Uterus (tissue), 4 donors: ENCODE measurements around the gene TMEM201. TPM values are rescaled to one million over a fixed set of nuclear protein-coding genes. Genes with fewer than 3 reads are reported as not detected.
"Not testable (repeated sequence)": the region's sequence is repeated elsewhere in the genome, so short reads cannot be mapped to it uniquely, and the experiment has no call there.

ENCODE experiments used
- DNase-seq, 2 donors: peaks; one replicate each; pipeline ENCODE4 v3.0.0-alpha.2; 2019 to 2020
- H3K27ac ChIP-seq, 2 donors: fragments of 200-600 bp; sonication (generic); 1 replicate in 1 of 2; 2 replicates in 1 of 2; pipeline ENCODE4 v1.5.1; 2016 to 2018
- H3K27me3 ChIP-seq, 2 donors: fragments of 200-600 bp; sonication (generic); one replicate each; pipeline ENCODE4 v1.5.1; 2018 to 2019; ENCODE audit warnings: control low read depth in 1 of 2
- H3K36me3 ChIP-seq, 2 donors: fragments of 200-600 bp; sonication (generic); one replicate each; pipeline ENCODE4 v1.5.1; 2019; ENCODE audit warnings: control low read depth in 1 of 2
- H3K4me1 ChIP-seq, 2 donors: fragments of 200-600 bp; sonication (generic); one replicate each; pipeline ENCODE4 v1.5.1; 2018 to 2019; ENCODE audit warnings: control low read depth in 1 of 2
- H3K4me3 ChIP-seq, 2 donors: fragments of 200-600 bp; sonication (generic); 1 replicate in 1 of 2; 2 replicates in 1 of 2; pipeline ENCODE4 v1.5.1; 2018 to 2019; ENCODE audit warnings: mild to moderate bottlenecking in 1 of 2
- H3K9me3 ChIP-seq, 2 donors: fragments of 200-600 bp; sonication (generic); one replicate each; pipeline ENCODE4 v1.5.1; 2019; ENCODE audit warnings: control low read depth in 1 of 2
- POLR2A ChIP-seq, 2 donors: fragments of 450-650 bp; IDR thresholded peaks; one replicate each; pipeline ENCODE4 v1.6.1; 2016; ENCODE audit warnings: antibody characterized with exemption in 2 of 2, mild to moderate bottlenecking in 1 of 2, moderate library complexity in 1 of 2
- intact Hi-C: fragments of 100-400 bp; cut with DNase I; formaldehyde crosslinking; loops from one replicate; pipeline ENCODE4 v1.15.1; 2023; ENCODE audit warnings: low total_unique reads
- total RNA-seq, 4 donors: library from RNA; depleted of rRNA in 3 of 4; stranded (reverse); fragments of >200 nt in 3 of 4; gene quantifications; one replicate each; pipeline versions ENCODE4 v1.1.0 to v1.2.4, GENCODE V29; 2014 to 2023
- TF ChIP-seq, protein P1 (sequence below), 4 experiments: fragments of 200-600 bp in 2 of 4; fragments of 450-650 bp in 2 of 4; sonication (generic) in 2 of 4; IDR thresholded peaks; one replicate each; pipeline ENCODE4 v1.5.1; 2016 to 2019; ENCODE audit warnings: antibody characterized with exemption in 4 of 4, mild to moderate bottlenecking in 2 of 4, moderate library complexity in 1 of 4
- donor health status: DM: yes; HTN: yes; CAD: no.

Gene TMEM201
- total RNA-seq, 4 donors from 2014 or later = 0.29 to 20.2 (median 4.0) TPM

GRCh38 chr1:9621032-9621431 lies 32.3 kb downstream of the TMEM201 start:
- Histone ChIP-seq H3K36me3 (no peaks in the 10 kb centered on the region), H3K4me1 (no peaks in the 10 kb centered on the region), H3K9me3 (no peaks in the 10 kb centered on the region), H3K4me3 (no peak overlapping the region), H3K27me3 (no peaks in the 10 kb centered on the region), H3K27ac (no peak overlapping the region)
- no peak for DNase-seq
- intact Hi-C loops = loop anchor here (10.0 kb wide), 1 partner anchor 244 kb away; no protein-coding TSS in a partner anchor
- TF ChIP-seq, protein P1, sequence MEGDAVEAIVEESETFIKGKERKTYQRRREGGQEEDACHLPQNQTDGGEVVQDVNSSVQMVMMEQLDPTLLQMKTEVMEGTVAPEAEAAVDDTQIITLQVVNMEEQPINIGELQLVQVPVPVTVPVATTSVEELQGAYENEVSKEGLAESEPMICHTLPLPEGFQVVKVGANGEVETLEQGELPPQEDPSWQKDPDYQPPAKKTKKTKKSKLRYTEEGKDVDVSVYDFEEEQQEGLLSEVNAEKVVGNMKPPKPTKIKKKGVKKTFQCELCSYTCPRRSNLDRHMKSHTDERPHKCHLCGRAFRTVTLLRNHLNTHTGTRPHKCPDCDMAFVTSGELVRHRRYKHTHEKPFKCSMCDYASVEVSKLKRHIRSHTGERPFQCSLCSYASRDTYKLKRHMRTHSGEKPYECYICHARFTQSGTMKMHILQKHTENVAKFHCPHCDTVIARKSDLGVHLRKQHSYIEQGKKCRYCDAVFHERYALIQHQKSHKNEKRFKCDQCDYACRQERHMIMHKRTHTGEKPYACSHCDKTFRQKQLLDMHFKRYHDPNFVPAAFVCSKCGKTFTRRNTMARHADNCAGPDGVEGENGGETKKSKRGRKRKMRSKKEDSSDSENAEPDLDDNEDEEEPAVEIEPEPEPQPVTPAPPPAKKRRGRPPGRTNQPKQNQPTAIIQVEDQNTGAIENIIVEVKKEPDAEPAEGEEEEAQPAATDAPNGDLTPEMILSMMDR (IDR thresholded peaks at IDR 0.05) = no peak
- TF ChIP-seq POLR2A (IDR thresholded peaks at IDR 0.05) = no peak

- intact Hi-C loops = loop anchor here (10.0 kb wide), 1 partner anchor 241 kb away; no protein-coding TSS in a partner anchor
- H3K27ac ChIP-seq = no peak overlapping the region
- no peaks in the 10 kb centered on the region for H3K4me1 ChIP-seq
- H3K4me3 ChIP-seq = no peak overlapping the region
- H3K36me3 ChIP-seq = no peaks in the 10 kb centered on the region
- TF ChIP-seq POLR2A (IDR thresholded peaks at IDR 0.05) = no peak
- TF ChIP-seq, protein P1 (IDR thresholded peaks at IDR 0.05) = no peak
- no peaks in the 10 kb centered on the region for H3K27me3 ChIP-seq
- no peak for DNase-seq
- no peaks in the 10 kb centered on the region for H3K9me3 ChIP-seq
Measured at GRCh38 chr1:9624081-9624480, 35.4 kb downstream of the TMEM201 start.

DNA sequence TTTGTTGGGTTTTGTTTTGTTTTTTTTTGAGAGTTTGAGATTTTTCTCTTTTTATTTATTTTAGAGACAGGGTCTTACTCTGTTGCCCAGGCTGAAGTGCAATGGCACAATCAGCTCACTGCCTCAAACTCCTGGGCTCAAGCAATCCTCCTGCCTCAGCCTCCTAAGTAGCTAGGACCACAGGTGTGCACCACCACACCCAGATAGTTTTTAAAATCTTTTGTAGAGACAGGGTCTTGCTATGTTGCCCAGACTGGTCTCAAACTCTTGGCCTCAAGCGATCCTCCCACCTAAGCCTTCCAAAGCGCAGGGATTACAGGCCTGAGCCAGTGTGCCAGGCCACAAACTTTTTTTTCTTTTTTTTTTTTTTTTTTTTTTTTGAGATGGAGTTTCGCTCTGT lies 36.3 kb downstream of the TMEM201 start:
- H3K27me3 ChIP-seq, H3K27ac ChIP-seq, H3K4me1 ChIP-seq, DNase-seq, H3K4me3 ChIP-seq, H3K36me3 ChIP-seq, H3K9me3 ChIP-seq: not testable (repeated sequence)
- intact Hi-C loops = loop anchor here (10.0 kb wide), 1 partner anchor 240 kb away; no protein-coding TSS in a partner anchor

DNA sequence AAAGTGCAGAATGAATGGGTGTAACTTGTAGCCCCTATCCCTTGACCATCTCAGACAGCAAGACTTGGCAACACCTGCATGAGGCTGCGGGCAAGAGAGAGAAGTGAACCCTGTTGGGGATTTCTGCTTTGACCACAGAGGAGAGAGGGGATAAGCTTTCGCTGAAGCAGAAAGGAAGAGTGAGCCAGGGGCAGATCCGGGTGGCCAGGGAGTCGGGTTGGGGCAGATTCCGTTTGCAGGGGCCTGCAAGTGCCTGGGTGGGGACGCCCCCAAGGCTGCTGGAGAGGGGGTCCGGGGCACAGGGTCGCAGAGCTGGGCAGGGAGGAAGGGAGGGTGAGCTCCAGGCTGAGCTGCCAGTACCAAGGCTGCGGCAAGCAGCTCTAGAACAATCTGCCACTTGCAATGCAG lies 37.5 kb downstream of the TMEM201 start:
- no peak for TF ChIP-seq POLR2A (IDR thresholded peaks at IDR 0.05)
- TF ChIP-seq, protein P1 (IDR thresholded peaks at IDR 0.05) = no peak
- Histone ChIP-seq H3K27ac (no peak overlapping the region), H3K27me3 (no peaks in the 10 kb centered on the region), H3K36me3 (no peaks in the 10 kb centered on the region), H3K4me3 (no peak overlapping the region), H3K4me1 (no peaks in the 10 kb centered on the region), H3K9me3 (no peaks in the 10 kb centered on the region)
- intact Hi-C loops = loop anchor here (10.0 kb wide), 1 partner anchor 239 kb away; no protein-coding TSS in a partner anchor
- no peak for DNase-seq

DNA sequence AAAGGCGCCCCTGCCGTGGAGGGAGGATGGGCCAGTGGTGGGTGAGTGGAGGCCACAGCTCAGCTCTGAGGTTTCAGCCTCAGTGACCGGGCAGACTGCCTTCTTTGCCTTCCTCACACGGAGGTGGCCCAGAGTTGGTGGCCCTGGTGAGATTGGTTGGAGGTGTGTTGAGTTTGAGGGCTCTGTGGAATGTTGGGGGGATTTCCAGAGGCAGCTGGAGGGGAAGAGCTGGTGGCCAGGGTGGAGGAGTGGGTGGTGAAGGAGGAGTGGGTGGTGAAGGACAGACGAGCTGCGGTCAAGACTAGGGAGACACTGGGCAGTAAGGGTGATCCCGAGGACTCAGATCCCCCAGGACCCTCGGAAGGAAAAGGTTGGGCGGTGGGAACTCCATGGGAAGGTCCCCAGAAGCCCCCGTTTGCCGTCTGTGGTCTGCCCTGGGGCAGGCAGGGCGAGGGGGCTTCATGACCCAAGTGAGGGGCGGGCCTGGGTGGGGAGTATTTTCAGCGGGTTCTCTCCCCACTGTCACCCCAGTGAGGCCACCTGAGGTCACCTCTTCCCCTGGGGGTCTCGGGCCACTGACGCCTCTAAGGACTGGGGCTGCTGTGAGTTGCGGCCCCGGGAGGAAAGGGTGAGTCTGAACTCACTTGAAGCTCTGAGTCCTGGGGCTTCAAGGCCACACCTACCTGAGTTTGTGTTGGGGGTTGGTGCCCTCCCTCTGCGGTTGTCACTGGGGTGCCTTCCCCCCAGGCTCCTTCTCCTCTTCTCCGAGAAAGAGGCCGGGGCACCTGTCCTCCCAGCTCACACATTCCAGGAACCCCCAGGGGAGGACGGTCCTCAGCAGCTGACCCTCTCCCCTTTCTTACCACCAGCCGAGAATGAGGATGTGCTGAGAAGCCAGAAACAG lies 40.1 kb downstream of the TMEM201 start:
- no peak for DNase-seq
- H3K27ac ChIP-seq = no peak overlapping the region
- no peaks in the 10 kb centered on the region for H3K9me3 ChIP-seq
- intact Hi-C loops = loop anchor here (10.0 kb wide), 1 partner anchor 236 kb away; no protein-coding TSS in a partner anchor
- H3K36me3 ChIP-seq = no peaks in the 10 kb centered on the region
- H3K4me1 ChIP-seq = no peaks in the 10 kb centered on the region
- TF ChIP-seq, protein P1 (IDR thresholded peaks at IDR 0.05) = no peak
- TF ChIP-seq POLR2A (IDR thresholded peaks at IDR 0.05) = no peak
- no peaks in the 10 kb centered on the region for H3K27me3 ChIP-seq
- H3K4me3 ChIP-seq = no peak overlapping the region
